H1 (cell line): Measurements from ENCODE around the gene NHSL2. TPM values are rescaled to one million over a fixed set of nuclear protein-coding genes. Genes with fewer than 3 reads are reported as not detected.

Source experiments
- CTCF ChIA-PET: fragments of 300-600 bp; sonication (Branson Sonifier 250); formaldehyde crosslinking; loops from one replicate; lab custom pipeline; 2021; ENCODE audit not compliant: partially characterized antibody; lab: Charles Lee
- POLR2A ChIA-PET: fragments of 300-600 bp; sonication (Branson Sonifier 250); formaldehyde crosslinking; loops from one replicate; lab custom pipeline; 2021; ENCODE audit warnings: inconsistent platforms; ENCODE audit not compliant: partially characterized antibody; lab: Charles Lee
- DNase-seq, 2 experiments: peaks; one replicate each; pipeline versions ENCODE4 v3.0.0 to v3.0.0-alpha.2; 2010 to 2022; ENCODE audit warnings: low spot score in 2 of 2, low read depth in 1 of 2, mixed read lengths in 1 of 2
- FAIRE-seq: peaks from 2 replicates; lab custom pipeline; 2011; peaks lifted over from hg19 to GRCh38; lab: Jason Lieb, UNC
- H2AFZ ChIP-seq: 2 replicates; pipeline ENCODE4 v1.8.1; 2012; ENCODE audit warnings: low read length, inconsistent platforms
- H2AK5ac ChIP-seq: 2 replicates; pipeline ENCODE4 v1.6.1; 2013; ENCODE audit warnings: low read depth, low read length
- H2BK120ac ChIP-seq: replicated peaks from 2 replicates; pipeline ENCODE3; 2013; ENCODE audit warnings: low read depth, low read length, inconsistent platforms
- H2BK12ac ChIP-seq: 2 replicates; pipeline ENCODE4 v1.6.1; 2013; ENCODE audit warnings: low read depth, low read length
- H2BK15ac ChIP-seq: 2 replicates; pipeline ENCODE4 v1.6.1; 2013; ENCODE audit warnings: low read length
- H2BK20ac ChIP-seq: 2 replicates; pipeline ENCODE4 v1.6.1; 2013; ENCODE audit warnings: low read length
- H2BK5ac ChIP-seq: 2 replicates; pipeline ENCODE4 v1.6.1; 2013; ENCODE audit warnings: low read depth, low read length
- H3K14ac ChIP-seq: 2 replicates; pipeline ENCODE4 v1.6.1; 2013; ENCODE audit warnings: inconsistent platforms; ENCODE audit not compliant: insufficient read length
- H3K18ac ChIP-seq: 2 replicates; pipeline ENCODE4 v1.6.1; 2013; ENCODE audit warnings: low read length; ENCODE audit errors: extremely low read depth
- H3K23ac ChIP-seq: 2 replicates; pipeline ENCODE4 v1.6.1; 2013; ENCODE audit warnings: inconsistent platforms; ENCODE audit not compliant: insufficient read length
- H3K23me2 ChIP-seq: 2 replicates; pipeline ENCODE4 v1.6.1; 2013; ENCODE audit warnings: low read depth, low read length
- H3K27ac ChIP-seq: 2 replicates; pipeline ENCODE4 v1.6.1; 2011; ENCODE audit warnings: low read depth, low read length, inconsistent platforms
- H3K27me3 ChIP-seq, 4 experiments: replicated peaks in 1 of 4; 1 replicate in 1 of 4; 2 replicates in 3 of 4; pipeline versions ENCODE4 v1.6.1 to v1.8.1; 2011 to 2013; ENCODE audit warnings: low read length in 3 of 4, mild to moderate bottlenecking in 3 of 4, inconsistent platforms in 2 of 4, mixed read lengths in 2 of 4, moderate library complexity in 1 of 4; ENCODE audit not compliant: control insufficient read depth in 3 of 4, insufficient read depth in 3 of 4; ENCODE audit errors: extremely low read depth in 1 of 4
- H3K36me3 ChIP-seq, 4 experiments: 2 replicates each; pipeline versions ENCODE4 v1.6.1 to v1.8.1; 2011 to 2013; ENCODE audit warnings: mild to moderate bottlenecking in 4 of 4, low read length in 3 of 4, moderate library complexity in 2 of 4, control low read depth in 1 of 4, inconsistent platforms in 1 of 4; ENCODE audit not compliant: insufficient read depth in 4 of 4, control insufficient read depth in 2 of 4
- H3K4ac ChIP-seq: replicated peaks from 2 replicates; pipeline ENCODE3; 2013; ENCODE audit warnings: low read length, low read depth, mixed read lengths, inconsistent platforms; ENCODE audit not compliant: insufficient read length
- H3K4me1 ChIP-seq, 4 experiments: replicated peaks in 1 of 4; 1 replicate in 1 of 4; 2 replicates in 3 of 4; pipeline versions ENCODE4 v1.6.1 to v1.8.1; 2011 to 2013; ENCODE audit warnings: low read length in 3 of 4, inconsistent platforms in 2 of 4, mixed read lengths in 1 of 4; ENCODE audit not compliant: insufficient read depth in 4 of 4, control insufficient read depth in 3 of 4
- H3K4me2 ChIP-seq, 2 experiments: 2 replicates each; pipeline versions ENCODE4 v1.6.1 to v1.8.1; 2011 to 2013; ENCODE audit warnings: low read depth in 2 of 2, low read length in 2 of 2, control low read depth in 1 of 2, inconsistent platforms in 1 of 2, mild to moderate bottlenecking in 1 of 2; ENCODE audit not compliant: insufficient read depth in 1 of 2
- H3K4me3 ChIP-seq, 4 experiments: fragments of 200-600, 300-600 bp in 1 of 4; sonication (generic), shearing (Covaris generic), sonication (Bioruptor Twin) in 1 of 4; 2 replicates each; pipeline versions ENCODE4 v1.5.1 to v1.8.1; 2011 to 2016; ENCODE audit warnings: low read length in 4 of 4, low read depth in 3 of 4, control low read depth in 2 of 4, inconsistent platforms in 2 of 4, mild to moderate bottlenecking in 2 of 4, mixed read lengths in 1 of 4, moderate library complexity in 1 of 4; ENCODE audit not compliant: insufficient read depth in 2 of 4; ENCODE audit errors: extremely low read depth in 1 of 4
- H3K56ac ChIP-seq: replicated peaks from 2 replicates; pipeline ENCODE3; 2013; ENCODE audit warnings: low read depth, mild to moderate bottlenecking, mixed read lengths, low read length, inconsistent platforms; ENCODE audit not compliant: insufficient read length
- H3K79me1 ChIP-seq: 2 replicates; pipeline ENCODE4 v1.6.1; 2013; ENCODE audit warnings: low read depth, low read length, control low read depth
- H3K79me2 ChIP-seq, 2 experiments: 2 replicates each; pipeline versions ENCODE4 v1.6.1 to v1.8.1; 2012 to 2013; ENCODE audit warnings: low read length in 2 of 2, mild to moderate bottlenecking in 2 of 2, inconsistent platforms in 1 of 2; ENCODE audit not compliant: insufficient read depth in 2 of 2, control insufficient read depth in 1 of 2
- H3K9ac ChIP-seq, 4 experiments: replicated peaks in 1 of 4; 1 replicate in 1 of 4; 2 replicates in 3 of 4; pipeline versions ENCODE4 v1.6.1 to v1.8.1; 2011 to 2013; ENCODE audit warnings: low read depth in 3 of 4, low read length in 3 of 4, control low read depth in 2 of 4, mild to moderate bottlenecking in 2 of 4, moderate library complexity in 2 of 4, inconsistent platforms in 1 of 4; ENCODE audit errors: extremely low read depth in 1 of 4
- H3K9me3 ChIP-seq, 2 experiments: 2 replicates each; pipeline versions ENCODE4 v1.6.1 to v1.8.1; 2012 to 2013; ENCODE audit warnings: mild to moderate bottlenecking in 2 of 2, moderate library complexity in 2 of 2, control low read depth in 1 of 2, inconsistent platforms in 1 of 2, low read depth in 1 of 2, low read length in 1 of 2, mixed read lengths in 1 of 2; ENCODE audit not compliant: insufficient read depth in 2 of 2
- H4K20me1 ChIP-seq, 2 experiments: replicated peaks in 1 of 2; 2 replicates each; pipeline versions ENCODE3 to v1.8.1; 2011 to 2013; ENCODE audit warnings: inconsistent platforms in 2 of 2, low read length in 2 of 2, mild to moderate bottlenecking in 1 of 2; ENCODE audit not compliant: insufficient read depth in 2 of 2, control insufficient read depth in 1 of 2
- H4K5ac ChIP-seq: 2 replicates; pipeline ENCODE4 v1.6.1; 2013; ENCODE audit warnings: low read length, low read depth, mixed read lengths, inconsistent platforms; ENCODE audit not compliant: insufficient read length
- H4K8ac ChIP-seq: 2 replicates; pipeline ENCODE4 v1.8.0; 2013; ENCODE audit warnings: mild to moderate bottlenecking, moderate library complexity, low read length, inconsistent platforms; ENCODE audit not compliant: insufficient read depth; ENCODE audit errors: extremely low read depth
- H4K91ac ChIP-seq: replicated peaks from 2 replicates; pipeline ENCODE3; 2013; ENCODE audit warnings: low read length, mixed read lengths, inconsistent platforms; ENCODE audit not compliant: insufficient read length
- CEBPB ChIP-seq: IDR thresholded peaks from 2 replicates; pipeline ENCODE4 v1.6.1; 2012; ENCODE audit warnings: low read depth, low read length
- EZH2 ChIP-seq: fragments of 200-600 bp; sonication (generic); IDR thresholded peaks from 2 replicates; pipeline ENCODE4 v1.7.1; 2012; ENCODE audit warnings: low read depth, mild to moderate bottlenecking, moderate library complexity, low read length, inconsistent platforms; ENCODE audit not compliant: severe bottlenecking
- HDAC2 ChIP-seq, 2 experiments: fragments of 300-600 bp in 1 of 2; sonication (generic) in 1 of 2; IDR thresholded peaks; 2 replicates each; pipeline ENCODE4 v1.6.1; 2011 to 2012; ENCODE audit warnings: low read depth in 2 of 2, low read length in 2 of 2, mild to moderate bottlenecking in 2 of 2, moderate library complexity in 2 of 2, borderline replicate concordance in 1 of 2, inconsistent platforms in 1 of 2
- WGBS, 2 experiments: shearing (Covaris generic) in 1 of 2; methylation state at CpG; one replicate each; pipeline versions ENCODE4 v1.1.6 to v1.1.7; 2013 to 2015; ENCODE audit warnings: low lambda C conversion rate in 2 of 2, mixed read lengths in 2 of 2, inconsistent platforms in 1 of 2, low coverage in 1 of 2, missing lambda C conversion rate in 1 of 2; ENCODE audit not compliant: insufficient replicate concordance in 2 of 2, insufficient coverage in 1 of 2, insufficient read length in 1 of 2; ENCODE audit errors: extremely low coverage in 1 of 2, missing lambda C conversion rate in 1 of 2; 5-methylcytosine and 5-hydroxymethylcytosine counted together
- polyA plus RNA-seq, 7 experiments: library from polyadenylated mRNA; depleted of rRNA in 3 of 7; stranded (reverse) in 5 of 7; unstranded in 2 of 7; fragments of >200 nt in 5 of 7; fragments of 200-250 nt in 2 of 7; gene quantifications; 1 replicate in 5 of 7; 2 replicates in 1 of 7; 4 replicates in 1 of 7; pipeline versions ENCODE4 v1.2.1 to v1.2.3, GENCODE V29; 2011 to 2013; ENCODE audit warnings: missing spikeins in 2 of 7, mixed read lengths in 2 of 7
- total RNA-seq: library from RNA; stranded (reverse); fragmentation: NEBNext Ultra II Directional; extraction: Animal tissue kit (Norgen Biotek cat#: 25700); gene quantifications from 2 replicates; pipeline ENCODE4 v1.2.1, GENCODE V29; 2021

The NHSL2 gene
- total and polyA plus RNA-seq, 2 of the 8 experiments (the other 6 are each of a cell fraction or from before 2014, with no cell fraction given) = 3.7 to 7.2 TPM

- Histone ChIP-seq H3K9ac (no peak overlapping the region), H3K36me3 (no peaks in the 10 kb centered on the region), H2BK15ac (no peak overlapping the region), H2BK5ac (no peak overlapping the region), H4K5ac (no peak overlapping the region), H3K9me3 (no peaks in the 10 kb centered on the region), H3K4me3 (no peak overlapping the region), H2BK20ac (no peak overlapping the region), H3K4ac (no peak overlapping the region), H2AK5ac (no peak overlapping the region), H3K79me1 (no peaks in the 10 kb centered on the region; the same call in 1 of the 2 replicates), H2BK120ac (no peak overlapping the region), H2BK12ac (no peak overlapping the region), H2AFZ (no peak overlapping the region), H3K56ac (no peak overlapping the region), H3K18ac (no peak overlapping the region), H3K14ac (no peak overlapping the region), H3K23ac (no peak overlapping the region), H3K4me1 (peaks cover 0 to 11% (median 6%) of the 10 kb centered on the region in 4 experiments; a peak in 3 of 7 replicates), H4K8ac (no peak overlapping the region), H4K91ac (no peak overlapping the region), H3K27ac (no peak overlapping the region), H3K27me3 (no peaks in the 10 kb centered on the region), H4K20me1 (peaks cover 0 to 2% of the 10 kb centered on the region in 2 experiments), H3K79me2 (peaks cover 0 to 40% of the 10 kb centered on the region in 2 experiments; a peak in 2 of 4 replicates), H3K23me2 (no peaks in the 10 kb centered on the region), H3K4me2 (no peak overlapping the region)
- CTCF ChIA-PET = no interaction called here
- FAIRE-seq (no peak), DNase-seq (no peak)
- TF ChIP-seq CEBPB = peak; percentile 39; the same call in 1 of the 2 replicates
- no peak for TF ChIP-seq EZH2
- no peak for TF ChIP-seq HDAC2 (IDR thresholded peaks at IDR 0.05; ENCODE audit: borderline replicate concordance in 1 of 2, low read depth in 2 of 2, low read length in 2 of 2)
- POLR2A ChIA-PET = no interaction called here
- 92% methylated on average over 1 of the region's 1 CpG; no CpG with 5 or more reads in 1 of the 2 experiments for WGBS, 2 experiments
These were observed 12.0 kb downstream of the NHSL2 start for GRCh38 chrX:71922686-71923085.
